Measurements from ENCODE around the gene PHF20. TPM values are rescaled to one million over a fixed set of nuclear protein-coding genes. Genes with fewer than 3 reads are reported as not detected.
"Not testable (repeated sequence)": the region's sequence is repeated elsewhere in the genome, so short reads cannot be mapped to it uniquely, and the experiment has no call there.

PHF20 gene
- polyA plus RNA-seq, 1 donor (not counting 4 experiments of a cell fraction or from before 2014, with no cell fraction given), result 31.9 TPM

DNA sequence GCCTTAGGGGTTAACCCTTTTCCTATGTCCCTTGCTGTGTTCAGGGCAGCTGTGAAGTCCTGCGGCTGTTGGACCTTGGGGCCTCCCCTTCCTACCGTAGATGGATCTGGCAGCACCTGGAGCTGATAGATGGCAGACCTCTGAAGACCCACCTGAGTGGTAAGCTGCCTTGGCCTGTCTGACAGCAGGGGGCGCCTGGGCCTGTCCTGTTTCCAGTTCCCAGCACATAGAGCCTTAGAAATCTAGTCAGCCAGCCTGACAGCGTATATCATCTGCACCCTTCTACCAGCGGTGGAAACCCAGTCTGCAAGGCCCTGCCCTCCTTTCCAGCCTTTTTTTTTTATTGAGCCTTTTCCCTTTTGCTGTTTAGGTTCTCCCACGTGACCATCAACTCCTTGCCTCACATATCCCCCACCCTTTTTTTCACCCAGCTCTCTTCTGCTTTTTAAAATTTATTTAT lies 223.2 kb downstream of the PHF20 start:
- no peaks in the 10 kb centered on the region for H3K36me3 ChIP-seq (ENCODE audit: control insufficient read depth in 2 of 2, extremely low read depth in 1 of 2, insufficient read depth in 2 of 2, low read length in 2 of 2)
- dilution Hi-C loops (cut with MboI; ENCODE audit: extremely low pct_ligation_motif_present, low sequenced_read_pairs), result no loop called here
- DNase-seq (ENCODE audit: low read depth, low spot score), result peak; percentile 55
- peaks cover 3% of the 10 kb centered on the region for H3K4me1 ChIP-seq (ENCODE audit: control insufficient read depth, extremely low read depth, insufficient read depth, low read length)
- TF ChIP-seq, protein P1, sequence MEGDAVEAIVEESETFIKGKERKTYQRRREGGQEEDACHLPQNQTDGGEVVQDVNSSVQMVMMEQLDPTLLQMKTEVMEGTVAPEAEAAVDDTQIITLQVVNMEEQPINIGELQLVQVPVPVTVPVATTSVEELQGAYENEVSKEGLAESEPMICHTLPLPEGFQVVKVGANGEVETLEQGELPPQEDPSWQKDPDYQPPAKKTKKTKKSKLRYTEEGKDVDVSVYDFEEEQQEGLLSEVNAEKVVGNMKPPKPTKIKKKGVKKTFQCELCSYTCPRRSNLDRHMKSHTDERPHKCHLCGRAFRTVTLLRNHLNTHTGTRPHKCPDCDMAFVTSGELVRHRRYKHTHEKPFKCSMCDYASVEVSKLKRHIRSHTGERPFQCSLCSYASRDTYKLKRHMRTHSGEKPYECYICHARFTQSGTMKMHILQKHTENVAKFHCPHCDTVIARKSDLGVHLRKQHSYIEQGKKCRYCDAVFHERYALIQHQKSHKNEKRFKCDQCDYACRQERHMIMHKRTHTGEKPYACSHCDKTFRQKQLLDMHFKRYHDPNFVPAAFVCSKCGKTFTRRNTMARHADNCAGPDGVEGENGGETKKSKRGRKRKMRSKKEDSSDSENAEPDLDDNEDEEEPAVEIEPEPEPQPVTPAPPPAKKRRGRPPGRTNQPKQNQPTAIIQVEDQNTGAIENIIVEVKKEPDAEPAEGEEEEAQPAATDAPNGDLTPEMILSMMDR (optimal IDR thresholded peaks at IDR 0.05 in 1 of 3, IDR thresholded peaks at IDR 0.05 in 1 of 3, conservative IDR thresholded peaks at IDR 0.05 in 1 of 3; ENCODE audit: extremely low read depth in 1 of 3, insufficient read depth in 2 of 3, low read length in 3 of 3), result peak; percentile 92 to 98 (median 95)
- TF ChIP-seq EZH2 (IDR thresholded peaks at IDR 0.05; ENCODE audit: low read length), result no peak
- H2AFZ ChIP-seq (ENCODE audit: control insufficient read depth, low read length), result peak overlapping the region; percentile 33
- no peaks in the 10 kb centered on the region for H3K9me3 ChIP-seq (ENCODE audit: control insufficient read depth, low read depth, low read length)
- no peaks in the 10 kb centered on the region for H3K9me1 ChIP-seq (ENCODE audit: control insufficient read depth, extremely low read depth, insufficient read depth, low read length)
- H3K27ac ChIP-seq (ENCODE audit: control insufficient read depth, insufficient read depth, low read length), result no peak overlapping the region
- peak; percentile 75 for FAIRE-seq
- H3K4me3 ChIP-seq (ENCODE audit: control insufficient read depth in 2 of 3, extremely low read depth in 1 of 3, insufficient read depth in 2 of 3, low read depth in 1 of 3, low read length in 3 of 3), result no peak overlapping the region
- H3K9ac ChIP-seq (ENCODE audit: control insufficient read depth, extremely low read depth, insufficient read depth, low read length), result no peak overlapping the region
- no peaks in the 10 kb centered on the region for H3K27me3 ChIP-seq (ENCODE audit: control insufficient read depth, extremely low read depth, insufficient read depth, low read length)
- H3K4me2 ChIP-seq (ENCODE audit: control insufficient read depth, extremely low read depth, insufficient read depth, low read depth, low read length), result no peak overlapping the region
- no peaks in the 10 kb centered on the region for H3K79me2 ChIP-seq (ENCODE audit: control insufficient read depth, insufficient read depth, low read length)
- H4K20me1 ChIP-seq (ENCODE audit: control insufficient read depth, extremely low read depth, insufficient read depth, low read length), result no peaks in the 10 kb centered on the region

DNA sequence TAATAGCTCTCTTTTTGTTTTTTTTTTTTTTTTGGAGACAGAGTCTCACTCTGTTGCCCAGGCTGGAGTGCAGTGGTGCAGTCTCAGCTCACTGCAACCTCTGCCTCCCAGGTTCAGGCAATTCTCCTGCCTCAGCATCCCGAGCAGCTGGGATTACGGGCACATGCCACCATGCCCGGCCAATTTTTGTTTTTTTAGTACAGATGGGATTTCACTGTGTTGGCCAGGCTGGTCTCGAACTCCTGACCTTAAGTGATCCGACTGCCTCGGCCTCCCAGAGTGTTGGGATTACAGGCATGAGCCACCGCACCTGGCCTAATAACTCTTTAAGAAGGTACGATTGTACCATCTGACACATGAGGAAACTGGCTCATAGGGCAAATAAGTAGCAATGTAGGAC lies 224.7 kb downstream of the PHF20 start:
- H3K9me3 ChIP-seq (ENCODE audit: control insufficient read depth, low read depth, low read length); H4K20me1 ChIP-seq (ENCODE audit: control insufficient read depth, extremely low read depth, insufficient read depth, low read length); H3K4me3 ChIP-seq (ENCODE audit: control insufficient read depth in 2 of 3, extremely low read depth in 1 of 3, insufficient read depth in 2 of 3, low read depth in 1 of 3, low read length in 3 of 3); H2AFZ ChIP-seq (ENCODE audit: control insufficient read depth, low read length); dilution Hi-C loops (cut with MboI; ENCODE audit: extremely low pct_ligation_motif_present, low sequenced_read_pairs); H3K9ac ChIP-seq (ENCODE audit: control insufficient read depth, extremely low read depth, insufficient read depth, low read length); H3K79me2 ChIP-seq (ENCODE audit: control insufficient read depth, insufficient read depth, low read length); H3K4me2 ChIP-seq (ENCODE audit: control insufficient read depth, extremely low read depth, insufficient read depth, low read depth, low read length); H3K27me3 ChIP-seq (ENCODE audit: control insufficient read depth, extremely low read depth, insufficient read depth, low read length); H3K9me1 ChIP-seq (ENCODE audit: control insufficient read depth, extremely low read depth, insufficient read depth, low read length); H3K4me1 ChIP-seq (ENCODE audit: control insufficient read depth, extremely low read depth, insufficient read depth, low read length); FAIRE-seq; H3K27ac ChIP-seq (ENCODE audit: control insufficient read depth, insufficient read depth, low read length); H3K36me3 ChIP-seq (ENCODE audit: control insufficient read depth in 2 of 2, extremely low read depth in 1 of 2, insufficient read depth in 2 of 2, low read length in 2 of 2); DNase-seq (ENCODE audit: low read depth, low spot score): not testable (repeated sequence)

Small RNA genes within 50 kb of the gene (small RNA-seq; reads per million reads assigned to genes)
- 0 reads per million in 3 experiments for gene COX7BP2 (ENCODE audit: insufficient read length in 3 of 3, low read depth in 3 of 3, low replicate concordance in 1 of 3)
- 0 reads per million in 3 experiments for gene HIGD1AP16 (ENCODE audit: insufficient read length in 3 of 3, low read depth in 3 of 3, low replicate concordance in 1 of 3)
- gene RF00019 (ENCODE audit: insufficient read length in 3 of 3, low read depth in 3 of 3, low replicate concordance in 1 of 3), result 0 reads per million in 3 experiments
- gene RF00026 (ENCODE audit: insufficient read length in 3 of 3, low read depth in 3 of 3, low replicate concordance in 1 of 3), result 0 reads per million in 3 experiments
- gene RNU4-40P (ENCODE audit: insufficient read length in 3 of 3, low read depth in 3 of 3, low replicate concordance in 1 of 3), result 0 reads per million in 3 experiments
- 0 to 1.0 (median 0.25) reads per million in 3 experiments for gene RNU6-937P (ENCODE audit: insufficient read length in 3 of 3, low read depth in 3 of 3, low replicate concordance in 1 of 3)

Other genes with a start within 250 kb of the PHF20 start
- gene C20orf173, start 242.4 kb upstream of the PHF20 start, polyA plus RNA-seq, result not detected in 3 replicates
- gene ERGIC3, start 229.9 kb upstream of the PHF20 start, polyA plus RNA-seq, result 201 to 259 TPM (median 242 TPM) in 3 replicates
- 0.93 to 1.9 TPM (median 1.3 TPM) in 3 replicates for gene SPAG4, start 156.2 kb upstream of the PHF20 start, polyA plus RNA-seq
- 95.3 to 171 TPM (median 111 TPM) in 3 replicates for gene CPNE1, start 107.1 kb upstream of the PHF20 start, polyA plus RNA-seq
- 79.6 to 105 TPM (median 98.9 TPM) in 3 replicates for gene RBM12, start 107.1 kb upstream of the PHF20 start, polyA plus RNA-seq
- gene NFS1, start 72.7 kb upstream of the PHF20 start, polyA plus RNA-seq, result 38.9 to 42.4 TPM (median 39.6 TPM) in 3 replicates
- 195 to 348 TPM (median 302 TPM) in 3 replicates for gene ROMO1, start 72.6 kb upstream of the PHF20 start, polyA plus RNA-seq
- gene RBM39, start 29.8 kb upstream of the PHF20 start, polyA plus RNA-seq, result 37.4 to 146 TPM (median 139 TPM) in 3 replicates
- gene SCAND1, start 182.5 kb downstream of the PHF20 start, polyA plus RNA-seq, result 5.8 to 11.7 TPM (median 10.5 TPM) in 3 replicates
- 1.7 to 3.9 TPM (median 3.0 TPM) in 3 replicates for gene CNBD2, start 196.6 kb downstream of the PHF20 start, polyA plus RNA-seq